ENCODE data around the gene FGGY.

DNA sequence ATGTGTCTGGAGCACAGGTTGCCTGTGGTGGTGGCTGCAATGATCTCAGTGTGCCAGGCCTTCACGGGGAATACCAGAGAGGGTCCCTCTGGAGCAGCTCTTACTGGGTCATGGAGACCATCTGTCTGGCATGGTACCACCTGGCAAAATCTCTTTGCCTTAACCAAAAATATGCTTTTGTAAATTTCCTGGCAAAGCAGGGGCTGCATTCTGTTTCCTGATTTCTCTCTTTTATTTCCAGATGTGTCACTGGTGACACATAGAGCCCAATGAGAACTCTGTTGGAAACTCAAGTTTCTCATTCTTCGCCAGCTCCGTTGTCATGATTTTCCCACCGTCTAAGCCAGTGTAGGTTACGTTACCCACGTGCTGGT is 136.5 kb downstream of the FGGY start:
- no peak for TF ChIP-seq EZH2 (IDR thresholded peaks at IDR 0.05; ENCODE audit: borderline replicate concordance, low read depth, low read length, severe bottlenecking)
- TF ChIP-seq, protein P1, sequence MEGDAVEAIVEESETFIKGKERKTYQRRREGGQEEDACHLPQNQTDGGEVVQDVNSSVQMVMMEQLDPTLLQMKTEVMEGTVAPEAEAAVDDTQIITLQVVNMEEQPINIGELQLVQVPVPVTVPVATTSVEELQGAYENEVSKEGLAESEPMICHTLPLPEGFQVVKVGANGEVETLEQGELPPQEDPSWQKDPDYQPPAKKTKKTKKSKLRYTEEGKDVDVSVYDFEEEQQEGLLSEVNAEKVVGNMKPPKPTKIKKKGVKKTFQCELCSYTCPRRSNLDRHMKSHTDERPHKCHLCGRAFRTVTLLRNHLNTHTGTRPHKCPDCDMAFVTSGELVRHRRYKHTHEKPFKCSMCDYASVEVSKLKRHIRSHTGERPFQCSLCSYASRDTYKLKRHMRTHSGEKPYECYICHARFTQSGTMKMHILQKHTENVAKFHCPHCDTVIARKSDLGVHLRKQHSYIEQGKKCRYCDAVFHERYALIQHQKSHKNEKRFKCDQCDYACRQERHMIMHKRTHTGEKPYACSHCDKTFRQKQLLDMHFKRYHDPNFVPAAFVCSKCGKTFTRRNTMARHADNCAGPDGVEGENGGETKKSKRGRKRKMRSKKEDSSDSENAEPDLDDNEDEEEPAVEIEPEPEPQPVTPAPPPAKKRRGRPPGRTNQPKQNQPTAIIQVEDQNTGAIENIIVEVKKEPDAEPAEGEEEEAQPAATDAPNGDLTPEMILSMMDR (IDR thresholded peaks at IDR 0.05; ENCODE audit: borderline replicate concordance, extremely low read depth, low read length, poor library complexity, severe bottlenecking): no peak

Data from DND-41 (cell line).